Measurements from ENCODE around the gene PPY. TPM values are rescaled to one million over a fixed set of nuclear protein-coding genes. Genes with fewer than 3 reads are reported as not detected.

Gene PPY
- total RNA-seq, 1 donor from 2014 or later = not detected

- peaks cover 5% of the 10 kb centered on the region for H3K27me3 Mint-ChIP-seq
- no peak for DNase-seq
- ChIA-PET POLR2A (no interaction called here), CTCF (interaction anchor here (0.8 kb wide), 1 partner anchor 12 kb away, joined by 3 read pairs; no protein-coding TSS in a partner anchor)
- intact Hi-C loops (cut with micrococcal nuclease) = no loop called here
- peaks cover 15% of the 10 kb centered on the region for H3K4me1 Mint-ChIP-seq
- no peaks in the 10 kb centered on the region for H3K36me3 Mint-ChIP-seq (ENCODE audit: low read depth)
- H3K4me3 Mint-ChIP-seq = no peak overlapping the region
- peaks cover 4% of the 10 kb centered on the region for H3K9me3 Mint-ChIP-seq
- TF ChIP-seq CTCF (IDR thresholded peaks at IDR 0.05) = no peak
- ATAC-seq (ENCODE audit: low read depth) = no peak
- H3K27ac Mint-ChIP-seq = no peak overlapping the region
Measured at GRCh38 chr17:43913584-43913983, 28.7 kb downstream of the PPY start.

GRCh38 chr17:43912635-43913304, 29.5 kb downstream of the PPY start:
- Mint-ChIP-seq H3K4me1 (peaks cover 18% of the 10 kb centered on the region), H3K27ac (no peak overlapping the region), H3K27me3 (peaks cover 13% of the 10 kb centered on the region), H3K9me3 (peaks cover 4% of the 10 kb centered on the region), H3K4me3 (no peak overlapping the region), H3K36me3 (ENCODE audit: low read depth) (no peaks in the 10 kb centered on the region)
- DNase-seq (no peak), ATAC-seq (ENCODE audit: low read depth) (no peak)
- TF ChIP-seq CTCF (IDR thresholded peaks at IDR 0.05) = no peak
- CTCF ChIA-PET = interaction anchor here (1.0 to 1.1 kb wide), 2 partner anchors 12 to 13 kb away, joined by 3 read pairs; no protein-coding TSS in a partner anchor
- POLR2A ChIA-PET = no interaction called here
- intact Hi-C loops (cut with micrococcal nuclease) = no loop called here

GRCh38 chr17:43911904-43912303, 30.4 kb downstream of the PPY start:
- no peak for DNase-seq
- Mint-ChIP-seq H3K9me3 (peaks cover 4% of the 10 kb centered on the region), H3K4me3 (no peak overlapping the region), H3K27me3 (peaks cover 18% of the 10 kb centered on the region), H3K27ac (no peak overlapping the region), H3K36me3 (ENCODE audit: low read depth) (no peaks in the 10 kb centered on the region), H3K4me1 (peaks cover 19% of the 10 kb centered on the region)
- intact Hi-C loops (cut with micrococcal nuclease) = loop anchor here (2.0 kb wide), 1 partner anchor 33 kb away; no protein-coding TSS in a partner anchor
- no peak for ATAC-seq (ENCODE audit: low read depth)
- ChIA-PET CTCF (interaction anchor here (1.0 to 1.1 kb wide), 2 partner anchors 13 to 14 kb away, joined by 3 read pairs; no protein-coding TSS in a partner anchor), POLR2A (no interaction called here)
- TF ChIP-seq CTCF (IDR thresholded peaks at IDR 0.05) = no peak

GRCh38 chr17:43909537-43910231, 32.6 kb downstream of the PPY start:
- no peak for DNase-seq
- ChIA-PET POLR2A (interaction anchor here (0.6 to 0.7 kb wide), 2 partner anchors 32 to 523 kb away, joined by 3 to 6 read pairs; no protein-coding TSS in a partner anchor), CTCF (interaction anchor here (0.8 to 3.2 kb wide), 10 partner anchors 14 to 624 kb away, joined by 3 to 10 read pairs (median 4); no protein-coding TSS in a partner anchor)
- TF ChIP-seq CTCF (IDR thresholded peaks at IDR 0.05) = no peak
- no peak for ATAC-seq (ENCODE audit: low read depth)
- Mint-ChIP-seq H3K27ac (no peak overlapping the region), H3K27me3 (peaks cover 35% of the 10 kb centered on the region), H3K4me1 (peaks cover 23% of the 10 kb centered on the region), H3K36me3 (ENCODE audit: low read depth) (no peaks in the 10 kb centered on the region), H3K4me3 (no peak overlapping the region), H3K9me3 (no peaks in the 10 kb centered on the region)
- intact Hi-C loops (cut with micrococcal nuclease) = loop anchor here (1.0 to 10.0 kb wide), 4 partner anchors 35 to 132 kb away; no protein-coding TSS in a partner anchor
